OCI-LY1 (cell line): Measurements from ENCODE around the gene CTBP2.

Source experiments
- EZH2 ChIP-seq: fragments of 200-600 bp; sonication (generic), shearing (Covaris generic); IDR thresholded peaks from 2 replicates; pipeline ENCODE4 v1.8.0; 2017; ENCODE audit warnings: borderline replicate concordance, mixed run types, mild to moderate bottlenecking, antibody characterized with exemption, low read length, moderate library complexity, mixed read lengths
- TF ChIP-seq, protein P1 (sequence below): fragments of 200-600 bp; sonication (generic), shearing (Covaris generic); IDR thresholded peaks from 2 replicates; pipeline ENCODE4 v1.5.1; 2017; ENCODE audit warnings: mild to moderate bottlenecking, antibody characterized with exemption, low read length, moderate library complexity, mixed read lengths

DNA sequence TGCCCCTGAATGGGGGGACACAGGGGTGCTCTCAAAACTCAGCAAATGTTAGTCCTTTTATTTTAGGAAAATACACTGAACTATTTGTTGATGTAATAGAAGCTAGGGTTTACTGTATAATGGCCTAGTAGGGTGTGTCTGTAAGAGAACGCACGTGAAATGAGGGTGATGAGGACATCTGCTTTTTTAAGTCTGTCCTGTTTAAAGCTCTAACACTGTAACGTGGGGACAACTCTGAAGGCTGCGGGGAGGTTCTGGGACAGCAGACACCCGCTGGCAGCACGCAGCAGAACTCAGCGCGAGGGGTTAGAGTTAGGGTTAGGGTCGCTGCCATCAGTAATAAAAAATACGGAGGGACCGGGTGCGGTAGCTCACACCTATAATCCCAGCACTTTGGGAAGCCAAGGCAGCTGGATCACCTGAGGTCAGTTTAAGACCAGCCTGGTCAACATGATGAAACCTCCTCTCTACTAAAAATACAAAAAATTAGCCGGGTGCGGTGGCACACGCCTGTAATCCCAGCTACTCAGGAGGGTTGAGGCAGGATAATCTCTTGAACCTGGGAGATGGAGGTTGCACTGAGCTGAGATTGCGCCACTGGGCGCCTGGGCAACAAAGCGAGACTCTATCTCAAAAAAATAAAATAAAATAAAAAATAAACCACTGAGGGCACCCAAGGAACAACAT is 98.0 kb downstream of the CTBP2 start:
- TF ChIP-seq, protein P1, sequence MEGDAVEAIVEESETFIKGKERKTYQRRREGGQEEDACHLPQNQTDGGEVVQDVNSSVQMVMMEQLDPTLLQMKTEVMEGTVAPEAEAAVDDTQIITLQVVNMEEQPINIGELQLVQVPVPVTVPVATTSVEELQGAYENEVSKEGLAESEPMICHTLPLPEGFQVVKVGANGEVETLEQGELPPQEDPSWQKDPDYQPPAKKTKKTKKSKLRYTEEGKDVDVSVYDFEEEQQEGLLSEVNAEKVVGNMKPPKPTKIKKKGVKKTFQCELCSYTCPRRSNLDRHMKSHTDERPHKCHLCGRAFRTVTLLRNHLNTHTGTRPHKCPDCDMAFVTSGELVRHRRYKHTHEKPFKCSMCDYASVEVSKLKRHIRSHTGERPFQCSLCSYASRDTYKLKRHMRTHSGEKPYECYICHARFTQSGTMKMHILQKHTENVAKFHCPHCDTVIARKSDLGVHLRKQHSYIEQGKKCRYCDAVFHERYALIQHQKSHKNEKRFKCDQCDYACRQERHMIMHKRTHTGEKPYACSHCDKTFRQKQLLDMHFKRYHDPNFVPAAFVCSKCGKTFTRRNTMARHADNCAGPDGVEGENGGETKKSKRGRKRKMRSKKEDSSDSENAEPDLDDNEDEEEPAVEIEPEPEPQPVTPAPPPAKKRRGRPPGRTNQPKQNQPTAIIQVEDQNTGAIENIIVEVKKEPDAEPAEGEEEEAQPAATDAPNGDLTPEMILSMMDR: no peak
- no peak for TF ChIP-seq EZH2
